Fibroblast of skin of back (primary cell): Measurements from ENCODE around the gene ADAMTS12.

ENCODE experiments used
- DNase-seq: peaks from one replicate; pipeline ENCODE4 v3.0.0-alpha.2; 2013

Gene ADAMTS12

DNA sequence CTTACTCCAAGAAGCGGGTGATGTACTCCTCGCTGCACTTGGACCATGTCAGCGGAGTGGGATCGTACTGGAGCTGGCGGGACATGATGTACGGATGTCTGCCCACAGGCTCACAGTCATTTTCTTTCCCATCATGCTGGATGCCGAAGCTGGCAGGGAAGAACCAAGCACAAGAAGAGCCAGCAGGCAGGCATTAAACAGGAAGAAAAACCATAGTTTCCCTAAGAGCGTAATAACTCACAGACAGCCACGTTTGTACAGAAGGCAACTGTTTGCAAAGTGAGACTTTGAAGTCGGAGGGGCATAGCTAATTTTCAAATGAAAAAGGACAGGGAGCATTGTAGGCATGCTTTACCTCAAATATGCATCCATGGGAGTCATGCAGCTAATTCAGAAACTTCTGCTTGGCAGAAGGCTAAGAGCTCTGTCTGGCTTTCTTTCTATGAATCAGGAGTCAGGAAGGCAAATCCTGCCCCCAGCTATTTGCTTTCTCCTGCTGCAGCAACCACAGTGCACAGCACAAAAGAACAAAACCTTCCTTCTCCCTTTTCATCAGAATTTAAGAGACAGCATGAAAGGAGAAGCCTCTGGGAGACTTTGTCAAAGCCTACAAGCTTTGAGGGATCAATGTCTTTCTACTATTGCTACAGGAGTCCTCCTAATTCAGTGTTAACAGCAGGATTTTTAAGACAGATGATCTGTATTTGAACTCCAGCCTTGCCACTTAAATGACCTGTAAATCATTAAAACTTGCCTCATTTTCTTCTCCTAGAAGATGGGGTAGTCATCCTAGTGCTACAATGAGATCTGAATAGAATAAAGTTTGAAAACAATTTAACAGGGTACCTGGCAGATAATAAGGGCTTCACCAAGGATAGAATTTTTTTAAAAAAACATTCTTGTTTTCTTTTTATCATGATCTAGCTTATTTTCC, 242.0 kb downstream of the ADAMTS12 start:
- peak; percentile 89 for DNase-seq

GRCh38 chr5:33641744-33642505, 249.9 kb downstream of the ADAMTS12 start:
- peak; percentile 40 for DNase-seq

- DNase-seq, result no peak
These were observed 252.3 kb downstream of the ADAMTS12 start for GRCh38 chr5:33639474-33639873.

DNA sequence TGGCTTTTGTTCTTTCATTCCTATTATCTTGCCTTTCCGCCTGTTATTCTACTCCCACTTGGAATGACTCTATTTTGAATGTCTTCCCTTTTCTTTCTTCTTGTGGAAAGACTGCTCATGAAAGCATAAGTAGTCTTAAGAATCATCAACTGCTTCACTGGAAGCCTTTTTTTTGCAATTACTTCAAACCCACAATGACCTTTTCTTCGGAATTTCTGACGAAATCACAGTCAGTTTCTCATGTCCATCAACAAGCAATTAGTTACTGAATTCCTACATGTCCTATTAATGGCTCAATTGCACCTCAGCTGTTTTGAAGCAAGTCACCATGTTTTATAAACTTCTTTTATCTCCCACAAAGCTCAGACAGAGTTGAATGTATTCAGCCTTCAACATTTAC, 254.8 kb downstream of the ADAMTS12 start:
- no peak for DNase-seq

- DNase-seq, result no peak
These were observed 256.2 kb downstream of the ADAMTS12 start for GRCh38 chr5:33635582-33635981.

DNA sequence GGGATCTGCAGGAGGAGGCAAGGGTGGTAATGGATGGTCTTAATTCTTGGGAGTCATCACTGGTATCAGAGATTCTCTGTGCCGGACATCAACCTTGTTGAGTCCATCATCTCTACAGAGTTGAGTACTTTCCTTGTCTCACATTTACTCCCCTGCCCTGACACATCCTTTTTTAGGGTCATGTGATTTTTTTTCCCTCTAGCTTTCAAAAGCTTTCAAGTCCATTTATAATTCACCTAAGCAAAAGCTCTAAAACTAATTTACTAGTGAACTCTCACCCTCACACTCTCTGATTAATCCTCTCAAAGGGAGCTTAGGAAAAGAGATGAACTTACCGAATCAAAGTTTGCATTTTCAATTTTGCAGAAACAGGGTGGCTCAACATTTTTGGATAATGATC, 258.1 kb downstream of the ADAMTS12 start:
- no peak for DNase-seq

DNA sequence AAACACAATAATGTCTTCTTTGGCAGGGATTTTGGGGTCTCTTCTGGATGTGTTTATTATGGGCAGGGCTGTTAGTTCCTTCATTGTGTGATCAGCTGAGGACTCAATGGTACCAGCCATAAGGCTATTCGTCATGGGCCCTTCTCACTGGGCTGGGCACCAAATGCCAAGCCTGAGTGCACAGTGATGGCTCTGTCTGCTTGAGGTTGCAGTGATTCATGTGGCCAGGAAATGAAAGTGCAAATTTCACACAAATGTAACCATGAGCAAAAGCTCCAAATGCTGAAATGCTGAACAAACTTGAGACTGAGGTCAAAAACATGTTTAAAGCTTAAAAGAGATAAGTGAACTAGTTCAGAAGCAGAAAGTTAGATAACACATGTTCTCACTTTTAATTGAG, 260.0 kb downstream of the ADAMTS12 start:
- DNase-seq, result peak; percentile 8

- DNase-seq, result no peak
These were observed 260.7 kb downstream of the ADAMTS12 start for GRCh38 chr5:33631139-33631538.

DNA sequence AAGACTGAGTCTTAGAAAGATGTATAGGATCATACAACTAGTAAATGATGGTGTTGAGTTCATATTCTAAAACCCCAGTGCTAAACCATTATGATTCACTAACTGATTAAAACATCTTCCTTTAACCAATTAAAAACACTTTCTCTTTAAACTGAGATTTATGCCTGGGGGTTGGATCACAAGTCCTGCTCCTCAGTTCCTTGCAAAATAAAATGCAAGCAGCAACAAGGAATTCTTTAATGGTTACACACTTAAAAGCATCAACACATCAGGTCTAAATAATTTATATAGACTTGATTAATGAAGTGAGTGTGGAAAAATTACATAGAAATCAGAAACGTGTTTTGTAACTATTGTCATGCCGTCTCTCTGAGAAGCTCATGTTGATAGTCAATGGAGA, 261.8 kb downstream of the ADAMTS12 start:
- no peak for DNase-seq

- DNase-seq, result no peak
These were observed 263.0 kb downstream of the ADAMTS12 start for GRCh38 chr5:33628796-33629195.

DNA sequence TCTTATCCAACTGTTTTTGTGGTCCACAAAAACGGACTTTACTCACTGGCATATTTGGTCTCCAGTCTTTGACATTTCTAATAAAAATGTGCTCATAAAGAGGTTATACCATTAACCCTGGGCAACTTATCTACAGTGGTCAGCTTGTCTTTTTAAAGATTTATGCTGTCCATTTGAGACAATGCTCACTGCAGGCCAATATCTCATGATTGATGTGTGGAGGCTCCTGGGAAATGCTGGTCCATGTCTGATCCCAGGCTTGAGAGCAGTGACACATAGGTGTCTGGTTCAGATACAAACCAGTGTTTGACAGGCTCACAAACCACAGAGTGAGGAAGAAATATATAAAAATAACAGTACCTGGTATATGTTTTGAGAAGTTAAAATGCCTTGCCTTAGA, 270.3 kb downstream of the ADAMTS12 start:
- DNase-seq, result no peak

GRCh38 chr5:33614039-33614438, 277.8 kb downstream of the ADAMTS12 start:
- no peak for DNase-seq

DNA sequence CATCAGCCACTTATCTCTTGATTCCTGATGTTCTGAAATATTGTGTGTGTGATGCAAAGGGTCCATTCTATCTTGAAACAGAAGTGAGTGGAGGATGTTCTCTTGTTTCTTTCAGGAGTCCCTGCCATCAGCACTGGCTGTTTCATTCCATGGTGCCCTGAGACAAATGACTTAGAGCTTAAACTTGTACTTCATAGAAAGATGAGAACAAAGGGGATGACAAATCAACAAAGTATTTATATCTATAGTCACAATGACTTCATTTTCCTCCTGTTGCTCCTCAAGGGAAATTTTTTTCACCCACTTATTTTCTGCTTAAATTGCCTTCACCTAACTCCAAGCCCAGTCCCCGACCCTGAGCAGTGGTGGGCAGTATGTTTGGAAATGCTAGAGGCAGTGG, 279.4 kb downstream of the ADAMTS12 start:
- DNase-seq, result peak; percentile 86

DNA sequence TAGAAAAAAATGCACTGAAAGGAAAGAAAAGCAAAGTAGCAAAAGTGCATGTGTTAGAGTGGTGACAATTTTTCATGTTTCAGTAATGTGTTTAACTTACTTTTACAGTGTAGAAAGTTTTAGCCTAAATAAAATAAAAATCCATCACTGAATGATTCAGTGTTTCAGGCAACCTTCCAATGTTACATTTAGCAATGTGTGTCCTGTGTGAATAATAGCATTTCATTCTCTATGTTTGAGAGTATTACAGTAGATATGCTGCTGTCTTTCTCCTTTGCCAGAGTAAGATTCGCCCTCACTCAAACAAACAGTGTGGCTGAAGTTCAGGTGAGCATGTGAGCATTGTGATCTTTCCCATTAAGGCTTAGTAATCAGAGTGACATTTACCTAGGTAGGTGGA, 279.9 kb downstream of the ADAMTS12 start:
- DNase-seq, result peak; percentile 79

DNA sequence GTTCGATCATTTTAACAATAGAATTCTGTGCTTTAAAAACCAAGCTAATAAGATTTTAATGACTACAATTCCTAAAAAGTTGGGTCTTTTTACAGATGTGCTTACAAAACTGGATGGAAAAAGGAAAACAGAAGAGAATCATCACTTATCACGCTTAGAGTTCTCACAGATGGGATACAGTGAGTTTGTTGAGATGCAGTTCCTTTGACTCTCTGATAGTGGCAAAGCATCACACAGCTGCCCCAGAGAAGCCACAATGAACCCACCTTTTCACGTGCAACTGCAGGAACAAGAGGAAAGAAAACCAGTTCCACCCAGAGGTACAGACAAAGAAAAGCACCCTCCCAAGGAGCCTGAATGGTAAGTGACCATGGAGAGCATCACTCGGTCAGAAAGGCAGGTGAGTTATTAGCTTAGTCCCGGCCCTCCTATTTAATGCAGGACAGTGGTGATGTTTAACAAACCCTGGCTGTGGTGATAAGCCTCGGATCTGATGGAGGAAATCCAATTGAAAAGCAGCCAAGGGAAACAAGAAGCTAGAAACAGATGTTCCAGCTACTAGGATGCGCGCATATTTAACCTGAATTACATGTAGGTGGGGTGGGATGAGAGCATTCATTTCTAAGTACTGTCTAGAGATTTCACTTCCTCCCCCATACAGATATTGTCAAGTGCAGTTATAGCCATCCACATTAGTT, 283.3 kb downstream of the ADAMTS12 start:
- DNase-seq, result no peak

GRCh38 chr5:33604503-33604902, 287.3 kb downstream of the ADAMTS12 start:
- DNase-seq, result no peak

DNA sequence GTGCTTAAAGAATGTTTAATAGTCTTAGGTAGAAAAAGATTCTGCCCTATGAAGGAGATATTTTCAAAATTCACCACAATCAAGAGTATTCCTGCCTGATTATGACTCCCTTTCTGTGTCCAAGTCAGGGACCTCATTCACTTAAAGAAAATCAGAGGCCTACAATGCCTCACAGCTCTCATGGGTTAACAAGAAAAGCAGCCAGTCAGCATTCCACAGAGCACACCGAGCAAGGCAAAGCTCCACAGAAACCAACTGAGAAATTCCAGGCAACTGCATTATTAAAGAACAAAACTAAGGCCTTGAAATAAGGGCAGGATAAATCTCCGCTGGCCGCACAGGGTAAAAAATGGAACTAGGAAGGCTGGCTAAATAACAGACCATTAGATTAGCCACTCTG, 289.9 kb downstream of the ADAMTS12 start:
- DNase-seq, result no peak

DNA sequence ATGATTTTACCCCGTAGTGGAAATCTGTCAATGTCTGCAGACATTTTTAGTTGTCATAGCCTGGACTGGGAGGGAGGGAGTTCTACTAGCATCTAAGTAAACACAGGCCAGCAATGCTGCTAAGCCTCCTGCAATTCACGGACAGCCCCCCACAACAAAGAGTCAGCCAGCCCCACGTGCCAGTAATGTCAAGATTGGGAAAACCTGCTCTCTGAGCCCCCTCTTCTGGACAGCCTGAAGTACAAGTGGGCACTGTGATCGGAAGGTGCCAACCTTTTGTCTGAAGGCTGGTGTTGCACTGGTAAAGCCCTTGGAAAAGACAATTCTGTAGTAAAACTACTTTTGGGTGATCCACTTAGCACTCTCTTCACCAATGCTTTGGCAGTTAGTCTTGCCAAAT, 296.5 kb downstream of the ADAMTS12 start:
- no peak for DNase-seq

- DNase-seq, result no peak
These were observed 297.8 kb downstream of the ADAMTS12 start for GRCh38 chr5:33594006-33594405.

DNA sequence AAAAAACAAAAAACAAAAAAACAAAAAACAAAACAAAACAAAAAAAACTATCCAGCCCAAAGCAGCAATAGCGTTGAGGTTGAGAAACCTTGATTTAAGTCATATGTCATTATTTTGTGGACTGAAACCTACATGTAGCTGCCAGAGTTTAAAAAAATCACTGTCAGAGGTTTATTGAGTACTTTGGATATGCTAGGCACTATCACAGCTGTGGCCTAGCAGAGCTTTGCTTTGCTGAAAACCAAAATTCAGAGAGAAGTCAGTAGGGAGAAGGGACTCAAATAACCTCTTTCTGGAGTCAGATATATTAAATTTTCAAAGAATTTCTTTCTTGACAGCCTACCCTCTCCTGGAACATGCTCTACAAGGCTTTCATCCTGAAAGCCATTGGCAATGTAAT, 299.5 kb downstream of the ADAMTS12 start:
- no peak for DNase-seq

DNA sequence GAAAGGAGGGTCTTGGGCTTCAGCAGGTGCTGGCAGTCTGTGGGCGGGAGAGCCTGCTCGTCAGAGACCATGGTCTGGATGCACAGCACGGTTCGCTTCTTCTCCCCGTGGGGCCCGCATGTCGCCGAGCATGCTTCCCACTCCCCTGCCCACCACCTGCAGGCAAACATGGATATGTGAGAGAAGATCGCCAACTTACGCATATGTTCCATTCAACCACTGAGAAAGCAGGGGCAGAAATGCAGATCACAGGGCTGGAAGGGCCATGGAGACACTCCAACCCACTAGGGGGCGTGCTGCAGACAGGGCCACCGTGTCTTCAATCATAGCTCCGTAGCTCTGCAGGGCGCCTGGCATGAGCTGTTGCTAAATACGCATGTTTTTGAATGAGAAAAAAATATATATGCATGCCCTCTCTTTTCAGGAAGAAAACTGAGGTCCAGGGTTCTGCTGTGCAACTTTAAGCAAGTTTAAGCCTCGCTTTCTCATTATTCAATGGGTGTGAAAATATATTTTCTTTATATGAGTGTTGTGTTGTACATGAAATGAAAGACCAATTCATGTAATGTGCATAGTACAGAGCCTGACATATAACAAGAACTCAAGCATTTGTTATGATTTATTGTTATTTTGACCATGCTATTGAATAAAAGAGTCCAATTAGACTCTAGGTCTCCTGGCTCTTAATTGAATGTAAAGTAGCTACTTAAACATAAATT, 303.0 kb downstream of the ADAMTS12 start:
- peak; percentile 16 for DNase-seq

GRCh38 chr5:33583332-33583731, 308.5 kb downstream of the ADAMTS12 start:
- DNase-seq, result no peak

DNA sequence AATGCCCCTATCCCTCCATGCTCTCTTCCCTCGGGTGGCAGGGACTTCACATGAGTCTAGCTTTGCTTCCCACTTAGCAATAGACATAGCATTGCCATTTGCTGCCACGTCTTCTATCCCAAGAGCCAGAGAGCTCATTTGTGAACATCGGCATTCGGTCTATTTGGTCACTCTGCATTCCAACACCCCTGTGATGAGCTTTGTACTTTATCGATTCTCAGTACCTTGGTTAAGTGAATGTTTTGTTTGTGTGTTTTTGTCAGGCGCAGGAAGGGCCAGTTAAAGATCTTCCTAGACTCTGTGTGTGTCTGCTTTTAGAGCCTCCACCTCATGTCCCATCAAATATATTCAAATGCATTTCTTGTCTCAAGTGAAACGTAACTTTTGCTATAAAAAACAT, 309.4 kb downstream of the ADAMTS12 start:
- no peak for DNase-seq
